ENCODE measurements around the gene H6PD. TPM values are rescaled to one million over a fixed set of nuclear protein-coding genes. Genes with fewer than 3 reads are reported as not detected.

Gene H6PD
- total and polyA plus RNA-seq, 9 of the 15 experiments (the other 6 are each of a cell fraction or from before 2014, with no cell fraction given) = 0.04 to 2.5 (median 0.95) TPM

GRCh38 chr1:9309991-9310390, 75.4 kb downstream of the H6PD start:
- Histone ChIP-seq H4K20me1 (replicated peaks; ENCODE audit: control insufficient read depth, insufficient read depth, low read length) (peaks cover 22% of the 10 kb centered on the region), H3K27ac (ENCODE audit: extremely low read depth, low read depth, low read length) (no peak overlapping the region), H3K4me1 (replicated peaks in 1 of 2; ENCODE audit: control insufficient read depth in 2 of 2, insufficient read depth in 2 of 2, low read length in 2 of 2) (peaks cover 0 to 3% of the 10 kb centered on the region in 2 experiments; a peak in 3 of 5 replicates), H3K9me1 (ENCODE audit: control insufficient read depth, insufficient read depth, low read length) (no peaks in the 10 kb centered on the region), H3K4me2 (ENCODE audit: insufficient read depth, low read length) (no peak overlapping the region), H3K4me3 (no peak overlapping the region), H3K9ac (ENCODE audit: insufficient read depth in 1 of 2, low read depth in 2 of 2, low read length in 2 of 2) (no peak overlapping the region), H3K79me2 (ENCODE audit: control insufficient read depth, insufficient read depth, low read length) (no peaks in the 10 kb centered on the region), H3K27me3 (ENCODE audit: control insufficient read depth in 2 of 2, insufficient read depth in 2 of 2, low read length in 2 of 2) (peaks cover 59 to 93% of the 10 kb centered on the region in 2 experiments), H3K36me3 (ENCODE audit: control insufficient read depth, insufficient read depth, low read length) (no peaks in the 10 kb centered on the region), H3K9me3 (replicated peaks; ENCODE audit: control insufficient read depth, insufficient read depth, low read depth, low read length) (no peaks in the 10 kb centered on the region), H2AFZ (ENCODE audit: low read depth, low read length) (no peak overlapping the region)
- TF ChIP-seq SIX5 (IDR thresholded peaks at IDR 0.05; ENCODE audit: borderline replicate concordance in 1 of 2, insufficient read depth in 1 of 2, low read depth in 1 of 2, low read length in 2 of 2) (no peak), ATF4 (CRISPR knock-in tag; IDR thresholded peaks at IDR 0.05) (no peak), GMEB1 (CRISPR knock-in tag; IDR thresholded peaks at IDR 0.05) (no peak), ZBTB17 (CRISPR knock-in tag; IDR thresholded peaks at IDR 0.05) (no peak), ELF1 (tag; IDR thresholded peaks at IDR 0.05) (no peak), ZBTB34 (CRISPR knock-in tag; IDR thresholded peaks at IDR 0.05) (no peak), RHOXF2B (CRISPR knock-in tag; conservative IDR thresholded peaks at IDR 0.05) (no peak), SRF (CRISPR knock-in tag; IDR thresholded peaks at IDR 0.05) (no peak), SMAD1 (IDR thresholded peaks at IDR 0.05; ENCODE audit: low read depth, low read length, partially characterized antibody) (no peak), ZNF3 (CRISPR knock-in tag; IDR thresholded peaks at IDR 0.05) (no peak)
- WGBS (ENCODE audit: insufficient coverage, low coverage, missing lambda C conversion rate) = 4% methylated on average over 7 of the region's 7 CpGs
- in situ Hi-C loops (cut with MboI) = no loop called here
- no TSS peak for BruUV-seq (replicated peaks)
- ChIA-PET CTCF (ENCODE audit: low intra/inter-chr PET ratio) (no interaction called here), POLR2A (interaction anchor here (1.2 to 1.5 kb wide), 2 partner anchors 10 to 11 kb away, joined by 5 to 6 read pairs; no protein-coding TSS in a partner anchor)
- intact Hi-C loops (cut with micrococcal nuclease) = no loop called here
- no peak for DNase-seq (ENCODE audit: extremely low read depth in 1 of 4, low spot score in 3 of 4)
- no peak for FAIRE-seq
- ATAC-seq = no peak
